Measurements from ENCODE around the gene FAM111A. TPM values are rescaled to one million over a fixed set of nuclear protein-coding genes. Genes with fewer than 3 reads are reported as not detected.
A peak's percentile ranks its signal among the peaks of the same experiment; 100 is the strongest.

Gene FAM111A
- total RNA-seq, 1 experiment from 2014 or later: 64.1 TPM

GRCh38 chr11:59178402-59178801, 35.7 kb downstream of the FAM111A start:
- Histone ChIP-seq H3K9me3 (ENCODE audit: low read length) (no peaks in the 10 kb centered on the region), H2AFZ (ENCODE audit: low read length) (no peak overlapping the region), H3K9ac (ENCODE audit: low read length) (no peak overlapping the region), H3K27me3 (ENCODE audit: low read length) (no peaks in the 10 kb centered on the region), H3K36me3 (ENCODE audit: insufficient read depth, low read length) (no peaks in the 10 kb centered on the region), H3K4me2 (ENCODE audit: low read depth, low read length, poor library complexity, severe bottlenecking) (no peak overlapping the region), H3K27ac (ENCODE audit: low read length) (no peak overlapping the region), H3K4me1 (ENCODE audit: low read length) (peaks cover 6% of the 10 kb centered on the region), H4K20me1 (ENCODE audit: insufficient read depth, low read depth, low read length) (peaks cover 14% of the 10 kb centered on the region; the same call in 1 of the 2 replicates), H3K79me2 (ENCODE audit: low read length) (no peaks in the 10 kb centered on the region), H3K9me2 (replicated peaks; ENCODE audit: insufficient read depth, low read length) (no peaks in the 10 kb centered on the region), H3K4me3 (ENCODE audit: low read length) (no peak overlapping the region)
- no peak for DNase-seq

DNA sequence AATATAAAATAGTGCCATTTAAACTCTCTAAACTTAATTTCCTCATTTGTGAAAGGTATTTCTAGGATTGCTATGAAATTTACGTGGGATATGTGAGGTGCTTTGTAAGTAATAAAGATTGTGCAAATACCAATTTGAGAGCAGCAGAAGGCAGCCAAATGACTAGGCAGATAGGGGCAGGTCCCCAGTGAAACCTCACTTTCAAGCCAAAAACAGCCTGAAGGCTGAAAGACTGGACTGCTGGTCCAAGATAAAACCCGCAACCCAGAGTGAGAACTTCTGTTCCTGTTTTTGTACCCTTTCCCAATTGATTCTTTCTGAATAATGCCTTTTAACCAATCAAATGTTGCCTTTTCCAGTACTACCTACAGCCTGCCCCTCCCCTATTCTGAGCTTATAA, 36.5 kb downstream of the FAM111A start:
- Histone ChIP-seq H3K9me3 (ENCODE audit: low read length) (no peaks in the 10 kb centered on the region), H3K9me2 (replicated peaks; ENCODE audit: insufficient read depth, low read length) (no peaks in the 10 kb centered on the region), H3K36me3 (ENCODE audit: insufficient read depth, low read length) (no peaks in the 10 kb centered on the region), H4K20me1 (ENCODE audit: insufficient read depth, low read depth, low read length) (peaks cover 13% of the 10 kb centered on the region; the same call in 1 of the 2 replicates), H3K79me2 (ENCODE audit: low read length) (no peaks in the 10 kb centered on the region), H2AFZ (ENCODE audit: low read length) (no peak overlapping the region), H3K27me3 (ENCODE audit: low read length) (no peaks in the 10 kb centered on the region), H3K4me2 (ENCODE audit: low read depth, low read length, poor library complexity, severe bottlenecking) (no peak overlapping the region), H3K4me1 (ENCODE audit: low read length) (peaks cover 2% of the 10 kb centered on the region), H3K27ac (ENCODE audit: low read length) (no peak overlapping the region), H3K9ac (ENCODE audit: low read length) (no peak overlapping the region), H3K4me3 (ENCODE audit: low read length) (no peak overlapping the region)
- no peak for DNase-seq

- no peaks in the 10 kb centered on the region for H3K9me2 ChIP-seq (replicated peaks; ENCODE audit: insufficient read depth, low read length)
- 0 out of 2 replicates have a peak, but pooled peaks cover 6% of the 10 kb centered on the region for H4K20me1 ChIP-seq (ENCODE audit: insufficient read depth, low read depth, low read length)
- no peak overlapping the region for H2AFZ ChIP-seq (ENCODE audit: low read length)
- peaks cover 6% of the 10 kb centered on the region for H3K4me1 ChIP-seq (ENCODE audit: low read length)
- H3K9me3 ChIP-seq (ENCODE audit: low read length): no peaks in the 10 kb centered on the region
- no peak for DNase-seq
- H3K4me3 ChIP-seq (ENCODE audit: low read length): no peak overlapping the region
- no peak overlapping the region for H3K27ac ChIP-seq (ENCODE audit: low read length)
- H3K4me2 ChIP-seq (ENCODE audit: low read depth, low read length, poor library complexity, severe bottlenecking): no peak overlapping the region
- H3K36me3 ChIP-seq (ENCODE audit: insufficient read depth, low read length): no peaks in the 10 kb centered on the region
- H3K27me3 ChIP-seq (ENCODE audit: low read length): no peaks in the 10 kb centered on the region
- no peak overlapping the region for H3K9ac ChIP-seq (ENCODE audit: low read length)
- no peaks in the 10 kb centered on the region for H3K79me2 ChIP-seq (ENCODE audit: low read length)
Measured at GRCh38 chr11:59180168-59180776, 37.6 kb downstream of the FAM111A start.

DNA sequence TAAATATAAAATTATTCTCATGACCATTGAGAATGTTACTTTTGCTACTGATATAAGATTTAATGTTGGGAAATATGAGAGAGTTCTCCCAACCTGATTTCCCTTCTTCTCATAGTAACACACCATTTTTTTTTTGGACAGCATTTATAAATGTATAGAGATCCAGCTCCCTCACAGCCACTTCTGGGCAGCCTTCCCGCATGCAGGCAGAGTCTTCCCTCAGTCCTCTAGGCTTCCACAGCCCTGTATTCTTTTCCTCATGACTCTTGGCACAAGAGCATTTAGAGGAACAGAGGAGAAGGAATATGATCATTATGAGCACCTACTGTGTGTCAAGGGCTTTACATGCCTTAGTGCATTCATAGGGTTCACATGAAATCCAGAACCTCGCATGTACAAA, 38.3 kb downstream of the FAM111A start:
- no peak overlapping the region for H3K9ac ChIP-seq (ENCODE audit: low read length)
- no peaks in the 10 kb centered on the region for H3K9me2 ChIP-seq (replicated peaks; ENCODE audit: insufficient read depth, low read length)
- no peaks in the 10 kb centered on the region for H3K36me3 ChIP-seq (ENCODE audit: insufficient read depth, low read length)
- no peak for DNase-seq
- H4K20me1 ChIP-seq (ENCODE audit: insufficient read depth, low read depth, low read length): 0 out of 2 replicates have a peak, but pooled peaks cover 6% of the 10 kb centered on the region
- no peaks in the 10 kb centered on the region for H3K9me3 ChIP-seq (ENCODE audit: low read length)
- no peaks in the 10 kb centered on the region for H3K27me3 ChIP-seq (ENCODE audit: low read length)
- no peak overlapping the region for H3K4me2 ChIP-seq (ENCODE audit: low read depth, low read length, poor library complexity, severe bottlenecking)
- H3K4me3 ChIP-seq (ENCODE audit: low read length): no peak overlapping the region
- no peaks in the 10 kb centered on the region for H3K79me2 ChIP-seq (ENCODE audit: low read length)
- H2AFZ ChIP-seq (ENCODE audit: low read length): no peak overlapping the region
- no peak overlapping the region for H3K27ac ChIP-seq (ENCODE audit: low read length)
- H3K4me1 ChIP-seq (ENCODE audit: low read length): peaks cover 6% of the 10 kb centered on the region

DNA sequence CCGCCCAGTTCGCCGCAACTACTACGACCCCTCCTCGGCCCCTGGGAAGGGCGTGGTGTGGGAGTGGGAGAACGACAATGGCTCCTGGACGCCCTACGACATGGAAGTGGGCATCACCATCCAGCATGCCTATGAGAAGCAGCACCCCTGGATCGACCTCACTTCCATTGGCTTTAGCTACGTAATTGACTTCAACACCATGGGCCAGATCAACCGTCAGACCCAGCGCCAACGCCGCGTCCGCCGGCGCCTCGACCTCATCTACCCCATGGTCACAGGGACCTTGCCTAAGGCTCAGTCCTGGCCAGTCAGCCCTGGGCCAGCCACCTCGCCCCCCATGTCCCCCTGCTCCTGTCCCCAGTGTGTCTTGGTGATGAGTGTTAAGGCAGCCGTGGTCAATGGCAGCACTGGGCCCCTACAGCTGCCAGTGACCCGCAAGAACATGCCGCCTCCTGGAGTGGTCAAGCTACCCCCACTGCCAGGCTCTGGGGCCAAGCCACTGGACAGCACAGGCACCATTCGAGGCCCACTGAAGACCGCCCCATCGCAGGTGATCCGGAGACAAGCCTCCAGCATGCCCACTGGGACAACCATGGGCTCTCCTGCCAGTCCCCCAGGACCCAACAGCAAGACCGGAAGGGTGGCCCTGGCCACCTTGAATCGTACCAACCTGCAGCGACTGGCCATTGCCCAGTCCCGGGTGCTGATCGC, 39.2 kb downstream of the FAM111A start:
- Histone ChIP-seq H3K9me3 (ENCODE audit: low read length) (no peaks in the 10 kb centered on the region), H3K4me1 (ENCODE audit: low read length) (peaks cover 6% of the 10 kb centered on the region), H4K20me1 (ENCODE audit: insufficient read depth, low read depth, low read length) (0 out of 2 replicates have a peak, but pooled peaks cover 6% of the 10 kb centered on the region), H3K36me3 (ENCODE audit: insufficient read depth, low read length) (no peaks in the 10 kb centered on the region), H2AFZ (ENCODE audit: low read length) (no peak overlapping the region), H3K27me3 (ENCODE audit: low read length) (no peaks in the 10 kb centered on the region), H3K4me2 (ENCODE audit: low read depth, low read length, poor library complexity, severe bottlenecking) (no peak overlapping the region), H3K9me2 (replicated peaks; ENCODE audit: insufficient read depth, low read length) (no peaks in the 10 kb centered on the region), H3K27ac (ENCODE audit: low read length) (no peak overlapping the region), H3K4me3 (ENCODE audit: low read length) (no peak overlapping the region), H3K9ac (ENCODE audit: low read length) (no peak overlapping the region), H3K79me2 (ENCODE audit: low read length) (no peaks in the 10 kb centered on the region)
- DNase-seq: no peak

GRCh38 chr11:59182457-59183151, 39.9 kb downstream of the FAM111A start:
- Histone ChIP-seq H3K4me2 (ENCODE audit: low read depth, low read length, poor library complexity, severe bottlenecking) (no peak overlapping the region), H3K9ac (ENCODE audit: low read length) (no peak overlapping the region), H3K9me3 (ENCODE audit: low read length) (no peaks in the 10 kb centered on the region), H3K27ac (ENCODE audit: low read length) (no peak overlapping the region), H4K20me1 (ENCODE audit: insufficient read depth, low read depth, low read length) (0 out of 2 replicates have a peak, but pooled peaks cover 6% of the 10 kb centered on the region), H3K79me2 (ENCODE audit: low read length) (no peaks in the 10 kb centered on the region), H3K4me1 (ENCODE audit: low read length) (peaks cover 6% of the 10 kb centered on the region), H3K27me3 (ENCODE audit: low read length) (no peaks in the 10 kb centered on the region), H3K4me3 (ENCODE audit: low read length) (no peak overlapping the region), H3K36me3 (ENCODE audit: insufficient read depth, low read length) (no peaks in the 10 kb centered on the region), H2AFZ (ENCODE audit: low read length) (no peak overlapping the region), H3K9me2 (replicated peaks; ENCODE audit: insufficient read depth, low read length) (no peaks in the 10 kb centered on the region)
- DNase-seq: peak; percentile 77

DNA sequence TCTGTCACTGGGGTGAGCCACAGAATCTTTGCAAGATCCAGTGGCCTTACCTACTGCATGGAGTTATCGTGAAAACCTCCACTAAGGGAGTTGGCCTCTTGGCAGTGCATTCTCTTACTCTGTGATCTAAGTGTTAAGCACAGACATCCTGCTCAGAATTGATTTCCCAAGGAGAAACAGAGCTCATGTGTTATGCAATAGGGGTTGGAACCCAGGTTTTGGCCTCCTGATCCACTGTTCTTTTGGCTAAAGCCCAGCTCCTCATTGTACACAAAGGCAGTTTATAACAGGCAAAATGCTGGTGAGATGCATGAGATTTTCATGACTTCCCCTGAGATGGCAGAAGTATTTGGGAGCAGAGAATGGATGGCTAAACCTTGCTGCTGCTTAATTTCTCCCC, 41.1 kb downstream of the FAM111A start:
- H3K9ac ChIP-seq (ENCODE audit: low read length): no peak overlapping the region
- no peak overlapping the region for H3K4me3 ChIP-seq (ENCODE audit: low read length)
- H4K20me1 ChIP-seq (ENCODE audit: insufficient read depth, low read depth, low read length): 0 out of 2 replicates have a peak, but pooled peaks cover 6% of the 10 kb centered on the region
- no peak overlapping the region for H3K4me2 ChIP-seq (ENCODE audit: low read depth, low read length, poor library complexity, severe bottlenecking)
- H3K79me2 ChIP-seq (ENCODE audit: low read length): no peaks in the 10 kb centered on the region
- H3K4me1 ChIP-seq (ENCODE audit: low read length): peaks cover 6% of the 10 kb centered on the region
- no peak overlapping the region for H2AFZ ChIP-seq (ENCODE audit: low read length)
- no peak overlapping the region for H3K27ac ChIP-seq (ENCODE audit: low read length)
- no peak for DNase-seq
- H3K27me3 ChIP-seq (ENCODE audit: low read length): no peaks in the 10 kb centered on the region
- H3K9me2 ChIP-seq (replicated peaks; ENCODE audit: insufficient read depth, low read length): no peaks in the 10 kb centered on the region
- no peaks in the 10 kb centered on the region for H3K9me3 ChIP-seq (ENCODE audit: low read length)
- H3K36me3 ChIP-seq (ENCODE audit: insufficient read depth, low read length): no peaks in the 10 kb centered on the region

- H3K79me2 ChIP-seq (ENCODE audit: low read length): no peaks in the 10 kb centered on the region
- DNase-seq: no peak
- no peak overlapping the region for H2AFZ ChIP-seq (ENCODE audit: low read length)
- H4K20me1 ChIP-seq (ENCODE audit: insufficient read depth, low read depth, low read length): 0 out of 2 replicates have a peak, but pooled peaks cover 6% of the 10 kb centered on the region
- peaks cover 6% of the 10 kb centered on the region for H3K4me1 ChIP-seq (ENCODE audit: low read length)
- no peaks in the 10 kb centered on the region for H3K36me3 ChIP-seq (ENCODE audit: insufficient read depth, low read length)
- H3K9me2 ChIP-seq (replicated peaks; ENCODE audit: insufficient read depth, low read length): no peaks in the 10 kb centered on the region
- H3K27ac ChIP-seq (ENCODE audit: low read length): no peak overlapping the region
- H3K9me3 ChIP-seq (ENCODE audit: low read length): no peaks in the 10 kb centered on the region
- no peak overlapping the region for H3K9ac ChIP-seq (ENCODE audit: low read length)
- no peak overlapping the region for H3K4me3 ChIP-seq (ENCODE audit: low read length)
- H3K4me2 ChIP-seq (ENCODE audit: low read depth, low read length, poor library complexity, severe bottlenecking): no peak overlapping the region
- H3K27me3 ChIP-seq (ENCODE audit: low read length): no peaks in the 10 kb centered on the region
Measured at GRCh38 chr11:59184691-59185339, 42.2 kb downstream of the FAM111A start.

Data from Karpas-422 (cell line).